GM23248 (cell line): ENCODE data around the gene DCST2. TPM values are rescaled to one million over a fixed set of nuclear protein-coding genes. Genes with fewer than 3 reads are reported as not detected.

Experiments used
- DNase-seq: peaks from one replicate; pipeline ENCODE4 v3.0.0-alpha.2; 2015
- H2AFZ ChIP-seq: fragments of 200-600 bp; sonication (generic); 2 replicates; pipeline ENCODE4 v1.6.1; 2016; ENCODE audit warnings: antibody characterized with exemption
- H3F3A ChIP-seq: fragments of 200-600 bp; sonication (generic); 2 replicates; pipeline ENCODE4 v1.6.1; 2016; ENCODE audit warnings: mild to moderate bottlenecking, antibody characterized with exemption, mixed run types; ENCODE audit not compliant: insufficient read depth
- H3K27ac ChIP-seq: fragments of 200-600 bp; sonication (generic); 2 replicates; pipeline ENCODE4 v1.5.1; 2016; ENCODE audit warnings: mild to moderate bottlenecking
- H3K27me3 ChIP-seq: fragments of 200-600 bp; sonication (generic); replicated peaks from 2 replicates; pipeline ENCODE4 v1.6.1; 2016; ENCODE audit warnings: mild to moderate bottlenecking; ENCODE audit not compliant: insufficient read depth
- H3K36me3 ChIP-seq: fragments of 200-600 bp; sonication (generic); 2 replicates; pipeline ENCODE4 v1.6.1; 2016; ENCODE audit warnings: low read depth, mild to moderate bottlenecking
- H3K4me1 ChIP-seq: fragments of 200-600 bp; sonication (generic); 2 replicates; pipeline ENCODE4 v1.6.1; 2016; ENCODE audit warnings: mild to moderate bottlenecking; ENCODE audit not compliant: insufficient read depth
- H3K4me2 ChIP-seq: fragments of 200-600 bp; sonication (generic); one replicate; pipeline ENCODE4 v1.6.1; 2016; ENCODE audit warnings: mild to moderate bottlenecking; ENCODE audit not compliant: unreplicated experiment
- H3K4me3 ChIP-seq: fragments of 200-600 bp; sonication (generic); 2 replicates; pipeline ENCODE4 v1.5.1; 2016; ENCODE audit warnings: mild to moderate bottlenecking
- H3K79me2 ChIP-seq: fragments of 200-600 bp; sonication (generic); 2 replicates; pipeline ENCODE4 v1.6.1; 2016; ENCODE audit warnings: mild to moderate bottlenecking; ENCODE audit not compliant: insufficient read depth
- H3K9ac ChIP-seq: fragments of 200-600 bp; sonication (generic); 2 replicates; pipeline ENCODE4 v1.6.1; 2016; ENCODE audit warnings: mild to moderate bottlenecking
- H3K9me2 ChIP-seq: fragments of 200-600 bp; sonication (generic); 2 replicates; pipeline ENCODE4 v1.6.1; 2016; ENCODE audit warnings: mixed run types, mild to moderate bottlenecking, moderate library complexity; ENCODE audit not compliant: insufficient read depth
- H3K9me3 ChIP-seq: fragments of 200-600 bp; sonication (generic); one replicate; pipeline ENCODE4 v1.6.1; 2017; ENCODE audit warnings: low read depth
- H4K20me1 ChIP-seq: fragments of 200-600 bp; sonication (generic); 2 replicates; pipeline ENCODE4 v1.6.0; 2016; ENCODE audit not compliant: insufficient read depth
- EZH2 ChIP-seq: fragments of 200-600 bp; sonication (generic); IDR thresholded peaks from 2 replicates; pipeline ENCODE4 v1.6.1; 2018; ENCODE audit warnings: antibody characterized with exemption, mild to moderate bottlenecking; ENCODE audit not compliant: insufficient read depth, poor library complexity, severe bottlenecking
- EZH2phosphoT487 ChIP-seq: fragments of 200-600 bp; sonication (generic); IDR thresholded peaks from 2 replicates; pipeline ENCODE4 v1.6.1; 2018; ENCODE audit warnings: antibody characterized with exemption, moderate library complexity, mild to moderate bottlenecking, low read depth; ENCODE audit not compliant: insufficient read depth
- WGBS, 2 experiments: methylation state at CpG; one replicate each; pipeline ENCODE4 v1.1.6; 2015 to 2017; ENCODE audit warnings: low lambda C conversion rate in 2 of 2, low coverage in 1 of 2; ENCODE audit errors: missing lambda C conversion rate in 2 of 2; 5-methylcytosine and 5-hydroxymethylcytosine counted together
- in situ Hi-C: fragments of 300-500 bp; cut with MboI; formaldehyde crosslinking; loops from 2 replicates; pipeline ENCODE4 v1.15.0; 2020
- polyA plus RNA-seq: library from polyadenylated mRNA; unstranded; fragments of >200 nt; fragmentation: Nextera tagmentation; extraction: Ambion mirVana; gene quantifications from 2 replicates; pipeline ENCODE4 v1.2.1, GENCODE V29; 2016
- total RNA-seq: library from RNA; depleted of rRNA; stranded (reverse); fragments of >200 nt; shearing (Covaris generic); gene quantifications from 2 replicates; pipeline ENCODE4 v1.2.3, GENCODE V29; 2014

Gene DCST2
- total and polyA plus RNA-seq, 2 experiments from 2014 or later: 0.14 TPM; not detected in 1

DNA sequence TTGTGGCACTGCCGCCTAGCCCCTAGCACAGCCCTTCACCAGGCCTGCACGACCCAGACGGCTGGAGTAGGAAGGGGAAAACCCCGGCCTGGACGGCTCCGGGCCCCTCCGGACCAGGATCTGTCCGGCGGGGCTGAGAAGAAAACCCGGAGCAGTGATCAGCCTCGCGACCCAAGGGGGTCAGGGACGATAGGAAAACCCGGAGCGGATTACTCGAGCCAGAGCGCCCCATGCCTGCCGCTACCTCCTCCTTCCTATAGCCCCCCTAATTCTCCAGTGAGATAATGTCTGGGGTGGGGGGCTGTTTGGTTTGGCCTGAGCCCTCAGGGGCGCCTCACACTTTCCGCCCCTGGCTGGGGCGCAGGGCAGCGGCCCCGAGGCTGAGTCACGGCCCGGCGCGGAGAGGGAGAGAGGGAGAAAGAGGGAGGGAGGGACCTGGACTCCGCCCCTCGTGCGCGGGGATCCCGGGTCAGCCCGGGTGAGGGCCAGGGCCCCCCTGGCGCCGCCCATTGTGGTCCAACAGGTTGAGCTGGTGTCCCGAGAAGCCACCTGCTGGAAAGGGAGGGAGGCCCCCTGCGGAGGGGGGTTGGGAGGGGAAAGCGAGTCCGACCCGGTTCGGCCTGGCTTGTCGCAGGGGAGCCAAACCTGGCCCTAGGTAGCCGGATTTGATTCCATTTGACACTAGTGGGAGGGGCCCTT, 32.7 kb downstream of the DCST2 start:
- peak; percentile 92 for DNase-seq

DNA sequence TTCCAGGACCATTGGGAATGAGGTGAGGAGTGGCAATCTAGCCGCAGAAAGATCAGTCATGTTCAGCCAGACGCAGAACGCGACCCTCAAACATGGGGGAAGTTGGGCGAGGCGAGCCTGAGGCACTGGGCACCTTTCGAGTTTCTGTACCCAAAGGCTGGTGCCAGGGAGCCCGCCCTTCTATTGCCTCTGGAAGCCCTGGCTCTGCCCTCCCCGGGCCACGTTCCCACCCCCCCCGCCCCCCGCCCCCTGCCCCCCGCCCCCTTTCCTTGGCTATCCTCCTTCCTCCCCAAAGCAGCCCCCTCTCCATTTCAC, 33.2 kb downstream of the DCST2 start:
- no peaks in the 10 kb centered on the region for H3K9me2 ChIP-seq
- H3K9ac ChIP-seq: peak overlapping the region; percentile 75
- H3K4me3 ChIP-seq: peak overlapping the region; percentile 80
- H3F3A ChIP-seq: peaks cover 5% of the 10 kb centered on the region; the same call in 1 of the 2 replicates
- WGBS, 2 experiments: 0 to 4% methylated on average over 1 to 13 of the region's 13 CpGs
- H3K79me2 ChIP-seq: peaks cover 27% of the 10 kb centered on the region
- no peaks in the 10 kb centered on the region for H3K27me3 ChIP-seq
- peak overlapping the region; percentile 67 for H3K27ac ChIP-seq
- in situ Hi-C loops: no loop called here
- H3K9me3 ChIP-seq: no peaks in the 10 kb centered on the region
- H3K4me1 ChIP-seq: peaks cover 22% of the 10 kb centered on the region
- H3K36me3 ChIP-seq: no peaks in the 10 kb centered on the region
- TF ChIP-seq EZH2phosphoT487 (no peak), EZH2 (no peak)
- H4K20me1 ChIP-seq: no peaks in the 10 kb centered on the region
- DNase-seq: peak; percentile 38
- H3K4me2 ChIP-seq: peak overlapping the region; percentile 89
- peak overlapping the region; percentile 76; the same call in 1 of the 2 replicates for H2AFZ ChIP-seq

More for the DNA sequence above, 32.7 kb downstream of the DCST2 start:
- no peaks in the 10 kb centered on the region for H3K36me3 ChIP-seq
- H3F3A ChIP-seq: peaks cover 4% of the 10 kb centered on the region; the same call in 1 of the 2 replicates
- H3K9me2 ChIP-seq: no peaks in the 10 kb centered on the region
- H3K79me2 ChIP-seq: peaks cover 30% of the 10 kb centered on the region
- H3K27ac ChIP-seq: peak overlapping the region; percentile 67
- H3K4me2 ChIP-seq: peak overlapping the region; percentile 89
- peak overlapping the region; percentile 80 for H3K4me3 ChIP-seq
- H4K20me1 ChIP-seq: no peaks in the 10 kb centered on the region
- peak overlapping the region; percentile 75 for H3K9ac ChIP-seq
- in situ Hi-C loops: no loop called here
- H3K27me3 ChIP-seq: no peaks in the 10 kb centered on the region
- peak overlapping the region; percentile 69 for H2AFZ ChIP-seq
- TF ChIP-seq EZH2 (no peak), EZH2phosphoT487 (no peak)
- H3K4me1 ChIP-seq: peaks cover 25% of the 10 kb centered on the region
- WGBS, 2 experiments: 1 to 2% methylated on average over 31 to 43 of the region's 43 CpGs
- no peaks in the 10 kb centered on the region for H3K9me3 ChIP-seq

- no peaks in the 10 kb centered on the region for H3K27me3 ChIP-seq
- peaks cover 5% of the 10 kb centered on the region; the same call in 1 of the 2 replicates for H3F3A ChIP-seq
- in situ Hi-C loops: no loop called here
- peaks cover 17% of the 10 kb centered on the region for H3K4me1 ChIP-seq
- no peaks in the 10 kb centered on the region for H3K9me3 ChIP-seq
- no peaks in the 10 kb centered on the region for H3K9me2 ChIP-seq
- peak; percentile 35 for DNase-seq
- H3K79me2 ChIP-seq: peaks cover 21% of the 10 kb centered on the region
- H3K27ac ChIP-seq: peak overlapping the region; percentile 21
- H3K9ac ChIP-seq: peak overlapping the region; percentile 43
- peak overlapping the region; percentile 79 for H3K4me2 ChIP-seq
- no peaks in the 10 kb centered on the region for H4K20me1 ChIP-seq
- H3K36me3 ChIP-seq: no peaks in the 10 kb centered on the region
- H2AFZ ChIP-seq: peak overlapping the region; percentile 76
- H3K4me3 ChIP-seq: peak overlapping the region; percentile 63
- WGBS, 2 experiments: 4% methylated on average over 24 to 45 of the region's 50 CpGs
- TF ChIP-seq EZH2: no peak
These were observed 33.8 kb downstream of the DCST2 start for GRCh38 chr1:154999571-155000410.

GRCh38 chr1:154998818-154999570, 34.6 kb downstream of the DCST2 start:
- Histone ChIP-seq H3K9me2 (no peaks in the 10 kb centered on the region), H3F3A (peaks cover 5% of the 10 kb centered on the region; the same call in 1 of the 2 replicates), H3K9me3 (no peaks in the 10 kb centered on the region), H3K36me3 (no peaks in the 10 kb centered on the region), H3K4me2 (peak overlapping the region; percentile 79), H3K4me3 (peak overlapping the region; percentile 63), H3K9ac (peak overlapping the region; percentile 43), H3K4me1 (peaks cover 10% of the 10 kb centered on the region), H3K79me2 (peaks cover 13% of the 10 kb centered on the region), H3K27me3 (no peaks in the 10 kb centered on the region), H3K27ac (no peak overlapping the region; the same call in 1 of the 2 replicates), H4K20me1 (no peaks in the 10 kb centered on the region), H2AFZ (peak overlapping the region; percentile 76)
- in situ Hi-C loops: no loop called here
- TF ChIP-seq EZH2 (no peak), EZH2phosphoT487 (no peak)
- DNase-seq: peak; percentile 81
- 12 to 15% methylated on average over 34 to 38 of the region's 40 CpGs for WGBS, 2 experiments
